ENCODE measurements around the gene UBE2I. TPM values are rescaled to one million over a fixed set of nuclear protein-coding genes. Genes with fewer than 3 reads are reported as not detected.

UBE2I gene
- total RNA-seq, 3 donors from 2014 or later: 52.5 to 67.8 (median 62.2) TPM

DNA sequence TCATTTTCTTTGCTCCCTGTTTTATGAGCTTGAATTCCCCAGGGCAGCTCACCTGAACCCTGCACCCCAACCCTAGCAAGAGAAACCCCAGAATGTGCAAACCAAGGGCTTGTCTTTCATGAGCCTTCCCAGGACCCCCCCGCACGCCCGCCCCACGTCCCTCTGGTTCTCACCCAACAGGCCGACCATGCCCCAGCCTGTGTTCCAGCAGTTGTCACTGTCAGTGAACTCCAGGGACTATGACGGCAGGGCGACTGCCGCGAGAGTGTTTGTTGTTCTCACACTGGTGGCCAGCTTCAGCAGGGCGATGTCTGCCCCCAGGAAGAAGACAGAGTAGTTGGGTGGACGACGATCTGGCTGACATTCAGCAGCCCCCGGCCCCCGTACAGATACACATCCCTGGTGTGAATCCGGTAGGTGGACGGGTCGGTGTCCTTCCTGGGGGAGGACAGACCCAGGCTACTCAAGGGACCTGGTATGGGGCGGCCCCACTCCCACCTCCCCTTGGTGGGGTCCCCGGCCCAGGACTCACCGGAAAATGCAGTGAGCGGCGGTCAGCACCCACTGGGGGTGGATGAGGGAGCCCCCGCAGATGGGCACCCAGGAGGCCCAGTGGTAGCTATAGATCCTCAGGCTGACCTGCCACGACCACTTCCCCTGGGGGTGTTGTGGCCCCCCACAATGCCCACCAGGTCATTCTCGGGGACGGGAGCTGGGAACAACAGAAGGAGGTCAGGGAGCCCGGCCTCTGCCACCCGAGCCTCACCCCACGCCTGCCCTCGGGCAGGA lies 33.5 kb upstream of the UBE2I start:
- peaks cover 0 to 49% of the 10 kb centered on the region in 2 donors for H3K27me3 ChIP-seq
- intact Hi-C loops (cut with DNase I; ENCODE audit: low total_unique reads): no loop called here

DNA sequence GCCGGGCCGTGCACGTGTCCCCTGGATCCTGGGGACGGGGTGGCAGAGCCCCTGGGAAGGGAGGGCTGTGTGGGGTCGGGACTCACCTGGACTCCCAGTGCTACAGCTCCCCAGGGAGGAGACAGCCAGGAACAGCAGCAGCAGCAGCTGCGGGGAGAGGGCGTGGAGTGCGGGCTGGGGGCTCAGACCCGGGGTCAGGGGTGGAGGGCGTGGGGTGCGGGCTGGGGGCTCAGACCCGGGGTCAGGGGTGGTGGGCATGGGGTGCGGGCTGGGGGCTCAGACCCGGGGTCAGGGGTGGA lies 32.9 kb upstream of the UBE2I start:
- H3K4me1 ChIP-seq: no peaks in the 10 kb centered on the region
- H3K4me3 ChIP-seq: no peak overlapping the region
- H3K27me3 ChIP-seq: peaks cover 0 to 49% of the 10 kb centered on the region in 2 donors
- TF ChIP-seq POLR2A (IDR thresholded peaks at IDR 0.05) (no peak), POLR2AphosphoS5 (IDR thresholded peaks at IDR 0.05) (no peak)
- TF ChIP-seq, protein P1, sequence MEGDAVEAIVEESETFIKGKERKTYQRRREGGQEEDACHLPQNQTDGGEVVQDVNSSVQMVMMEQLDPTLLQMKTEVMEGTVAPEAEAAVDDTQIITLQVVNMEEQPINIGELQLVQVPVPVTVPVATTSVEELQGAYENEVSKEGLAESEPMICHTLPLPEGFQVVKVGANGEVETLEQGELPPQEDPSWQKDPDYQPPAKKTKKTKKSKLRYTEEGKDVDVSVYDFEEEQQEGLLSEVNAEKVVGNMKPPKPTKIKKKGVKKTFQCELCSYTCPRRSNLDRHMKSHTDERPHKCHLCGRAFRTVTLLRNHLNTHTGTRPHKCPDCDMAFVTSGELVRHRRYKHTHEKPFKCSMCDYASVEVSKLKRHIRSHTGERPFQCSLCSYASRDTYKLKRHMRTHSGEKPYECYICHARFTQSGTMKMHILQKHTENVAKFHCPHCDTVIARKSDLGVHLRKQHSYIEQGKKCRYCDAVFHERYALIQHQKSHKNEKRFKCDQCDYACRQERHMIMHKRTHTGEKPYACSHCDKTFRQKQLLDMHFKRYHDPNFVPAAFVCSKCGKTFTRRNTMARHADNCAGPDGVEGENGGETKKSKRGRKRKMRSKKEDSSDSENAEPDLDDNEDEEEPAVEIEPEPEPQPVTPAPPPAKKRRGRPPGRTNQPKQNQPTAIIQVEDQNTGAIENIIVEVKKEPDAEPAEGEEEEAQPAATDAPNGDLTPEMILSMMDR (IDR thresholded peaks at IDR 0.05): no peak
- DNase-seq (ENCODE audit: low spot score in 2 of 2): no peak
- no peaks in the 10 kb centered on the region for H3K36me3 ChIP-seq
- intact Hi-C loops (cut with DNase I; ENCODE audit: low total_unique reads): no loop called here
- H3K27ac ChIP-seq: no peak overlapping the region
- no peaks in the 10 kb centered on the region for H3K9me3 ChIP-seq

More for the DNA sequence above, 33.5 kb upstream of the UBE2I start:
- TF ChIP-seq POLR2AphosphoS5 (IDR thresholded peaks at IDR 0.05): no peak
- TF ChIP-seq, protein P1 (IDR thresholded peaks at IDR 0.05): no peak
- TF ChIP-seq POLR2A (IDR thresholded peaks at IDR 0.05): no peak
- Histone ChIP-seq H3K4me3 (no peak overlapping the region), H3K36me3 (no peaks in the 10 kb centered on the region), H3K9me3 (no peaks in the 10 kb centered on the region), H3K4me1 (no peaks in the 10 kb centered on the region), H3K27ac (no peak overlapping the region)
- no peak for DNase-seq (ENCODE audit: low spot score in 2 of 2)

DNA sequence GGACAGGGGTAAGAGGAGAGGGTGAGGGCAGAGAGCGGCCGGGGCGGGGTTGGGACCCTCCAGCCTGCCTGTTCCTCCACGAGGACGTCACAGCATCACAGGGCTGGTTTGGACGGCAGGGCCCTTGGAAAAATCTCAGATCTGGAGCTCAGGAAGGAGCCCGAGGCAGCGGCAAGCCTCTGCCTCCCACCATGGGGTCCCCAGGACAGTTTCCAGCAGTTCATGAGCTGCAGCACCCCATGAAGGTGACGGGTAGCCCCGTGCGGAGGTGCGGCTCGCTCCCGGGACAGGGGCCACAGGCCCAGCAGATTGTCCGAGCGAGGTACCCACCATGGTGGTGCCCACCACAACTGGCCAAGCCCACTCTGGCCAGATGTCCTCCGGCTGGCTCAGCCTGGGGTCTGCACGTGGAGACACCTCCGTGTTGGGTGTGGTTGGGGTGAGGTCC lies 32.3 kb upstream of the UBE2I start:
- Histone ChIP-seq H3K27me3 (peaks cover 0 to 50% of the 10 kb centered on the region in 2 donors), H3K9me3 (no peaks in the 10 kb centered on the region), H3K36me3 (no peaks in the 10 kb centered on the region), H3K4me3 (no peak overlapping the region), H3K4me1 (no peaks in the 10 kb centered on the region), H3K27ac (no peak overlapping the region)
- intact Hi-C loops (cut with DNase I; ENCODE audit: low total_unique reads): no loop called here
- TF ChIP-seq POLR2AphosphoS5 (IDR thresholded peaks at IDR 0.05) (no peak), POLR2A (IDR thresholded peaks at IDR 0.05) (no peak)
- TF ChIP-seq, protein P1 (IDR thresholded peaks at IDR 0.05): no peak
- no peak for DNase-seq (ENCODE audit: low spot score in 2 of 2)

DNA sequence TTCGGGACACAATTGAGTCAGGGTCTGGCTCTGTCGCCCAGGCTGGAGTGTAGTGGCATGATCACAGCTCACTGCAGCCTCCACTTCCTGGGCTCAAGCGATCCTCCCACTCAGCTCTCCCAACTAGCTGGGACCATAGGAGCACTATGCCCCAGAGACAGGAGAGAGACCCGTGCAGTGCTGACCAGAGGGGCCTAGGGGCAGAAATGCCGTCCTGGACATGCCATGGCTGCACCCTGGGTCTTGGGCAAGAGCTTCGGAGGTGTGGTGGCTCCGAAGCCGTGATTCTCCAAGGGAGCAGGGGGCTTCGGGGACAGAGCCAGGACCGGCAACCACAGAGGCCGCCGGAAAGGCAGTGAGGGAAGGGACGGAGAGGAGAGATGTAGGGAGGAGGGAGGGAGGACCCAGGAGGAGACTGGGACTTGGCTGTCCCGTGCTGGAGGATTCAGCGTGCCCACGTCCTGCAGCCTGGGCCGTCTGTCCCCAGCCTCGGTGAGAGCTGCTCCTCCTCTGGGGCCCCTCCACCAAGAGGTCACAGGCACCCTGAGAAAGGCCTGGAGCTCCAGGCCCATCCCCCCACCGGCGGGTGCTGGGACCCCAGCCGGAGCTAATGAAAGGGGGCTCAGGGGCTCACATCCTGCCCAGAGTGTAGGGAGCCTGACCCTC lies 31.7 kb upstream of the UBE2I start:
- no peak for DNase-seq (ENCODE audit: low spot score in 2 of 2)
- peaks cover 0 to 54% of the 10 kb centered on the region in 2 donors for H3K27me3 ChIP-seq
- H3K9me3 ChIP-seq: no peaks in the 10 kb centered on the region
- no peak overlapping the region for H3K27ac ChIP-seq
- TF ChIP-seq, protein P1 (IDR thresholded peaks at IDR 0.05): no peak
- TF ChIP-seq POLR2A (IDR thresholded peaks at IDR 0.05) (no peak), POLR2AphosphoS5 (IDR thresholded peaks at IDR 0.05) (no peak)
- no peak overlapping the region for H3K4me3 ChIP-seq
- H3K36me3 ChIP-seq: no peaks in the 10 kb centered on the region
- intact Hi-C loops (cut with DNase I; ENCODE audit: low total_unique reads): no loop called here
- no peaks in the 10 kb centered on the region for H3K4me1 ChIP-seq

DNA sequence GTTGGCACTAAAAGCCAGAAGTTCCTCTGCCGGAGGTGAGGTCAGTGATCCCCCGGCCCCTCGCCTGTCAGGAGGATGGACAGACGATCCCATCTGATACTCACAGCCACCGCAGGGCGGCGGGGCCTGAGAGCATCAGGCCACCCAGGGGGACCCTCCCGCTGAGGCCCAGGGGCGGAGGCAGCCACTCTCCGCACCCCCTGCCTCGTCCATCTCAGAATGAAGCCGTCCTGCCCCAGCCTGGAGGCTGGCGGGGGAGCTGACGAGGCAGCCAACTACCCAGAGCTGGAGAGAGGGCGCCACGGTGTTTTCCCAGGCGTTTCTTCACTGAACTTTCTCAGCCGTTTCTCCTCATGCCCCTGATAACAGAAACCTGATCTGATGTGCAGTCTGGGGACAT lies 31.0 kb upstream of the UBE2I start:
- Histone ChIP-seq H3K4me3 (no peak overlapping the region), H3K27ac (no peak overlapping the region), H3K9me3 (no peaks in the 10 kb centered on the region), H3K36me3 (no peaks in the 10 kb centered on the region), H3K27me3 (peaks cover 0 to 57% of the 10 kb centered on the region in 2 donors), H3K4me1 (no peaks in the 10 kb centered on the region)
- no peak for TF ChIP-seq POLR2AphosphoS5 (IDR thresholded peaks at IDR 0.05)
- TF ChIP-seq POLR2A (IDR thresholded peaks at IDR 0.05): no peak
- TF ChIP-seq, protein P1 (IDR thresholded peaks at IDR 0.05): no peak
- intact Hi-C loops (cut with DNase I; ENCODE audit: low total_unique reads): no loop called here
- no peak for DNase-seq (ENCODE audit: low spot score in 2 of 2)
